K562 (cell line): ENCODE data around the gene PTP4A2. TPM values are rescaled to one million over a fixed set of nuclear protein-coding genes. Genes with fewer than 3 reads are reported as not detected.

Experiments
- CHD1 ChIP-seq: fragments of 200-600 bp; sonication (generic); IDR thresholded peaks from one replicate; pipeline ENCODE4 v1.6.1; 2012; ENCODE audit warnings: mild to moderate bottlenecking, moderate library complexity, low read length, inconsistent platforms
- LARP7 ChIP-seq: fragments of 450-650 bp; IDR thresholded peaks from 2 replicates; pipeline ENCODE4 v1.6.1; 2016
- NR4A1 ChIP-seq, 2 experiments: fragments of 250-450 bp in 1 of 2; fragments of 450-650 bp in 1 of 2; sonication (Bioruptor Pico) in 1 of 2; IDR thresholded peaks; 2 replicates each; pipeline versions ENCODE4 v1.4.0 to v1.6.1; 2016 to 2020; ENCODE audit warnings: mild to moderate bottlenecking in 2 of 2, missing compliant biosample characterization in 1 of 2, missing genetic modification characterization in 1 of 2, moderate library complexity in 1 of 2
- POLR2B ChIP-seq: fragments of 450-650 bp; IDR thresholded peaks from 2 replicates; pipeline ENCODE4 v1.6.1; 2018; ENCODE audit warnings: low read depth; ENCODE audit not compliant: partially characterized antibody
- PTRF ChIP-seq: fragments of 450-650 bp; IDR thresholded peaks from 2 replicates; pipeline ENCODE4 v1.6.1; 2016; ENCODE audit warnings: mild to moderate bottlenecking, missing genetic modification characterization, missing compliant biosample characterization
- SAP30 ChIP-seq: fragments of 200-600 bp; sonication (generic); IDR thresholded peaks from 2 replicates; pipeline ENCODE4 v1.6.1; 2012; ENCODE audit warnings: borderline replicate concordance, low read depth, mild to moderate bottlenecking, moderate library complexity, low read length, control low read depth, inconsistent platforms; ENCODE audit not compliant: insufficient read depth, poor library complexity, severe bottlenecking
- SIN3B ChIP-seq: fragments of 450-650 bp; IDR thresholded peaks from 2 replicates; pipeline ENCODE4 v1.6.1; 2017; ENCODE audit warnings: low read depth, mild to moderate bottlenecking, moderate library complexity
- SMAD4 ChIP-seq: fragments of 250-450 bp; sonication (Bioruptor Pico); conservative IDR thresholded peaks from 2 replicates; pipeline ENCODE4 v1.8.0; 2021; ENCODE audit warnings: inconsistent platforms, mild to moderate bottlenecking, moderate library complexity
- SRSF9 ChIP-seq: fragments of 200-400 bp; formaldehyde crosslinking; IDR thresholded peaks from 2 replicates; pipeline ENCODE4 v1.6.1; 2017; ENCODE audit warnings: low read depth, low read length, borderline replicate concordance
- ZNF316 ChIP-seq: fragments of 450-650 bp; IDR thresholded peaks from 2 replicates; pipeline ENCODE4 v1.6.1; 2016
- polyA plus RNA-seq, 8 experiments: library from polyadenylated mRNA; depleted of rRNA in 4 of 8; stranded (reverse) in 5 of 8; unstranded in 3 of 8; fragments of >200 nt; fragmentation: Nextera tagmentation in 2 of 8; fragmentation: Illumina TruSeq in 1 of 8; extraction: Ambion mirVana in 2 of 8; extraction: Trizol in 1 of 8; gene quantifications; 2 replicates each; pipeline versions ENCODE4 v1.2.1 to v1.2.3, GENCODE V29; 2011 to 2014; ENCODE audit warnings: inconsistent platforms in 1 of 8, missing spikeins in 1 of 8
- total RNA-seq, 7 experiments: library from RNA; depleted of rRNA in 6 of 7; stranded (reverse); fragments of >200 nt in 6 of 7; fragmentation: Illumina TruSeq in 2 of 7; extraction: Trizol in 2 of 7; gene quantifications; 2 replicates each; pipeline versions ENCODE4 v1.2.1 to v1.2.3, GENCODE V29; 2011 to 2021; ENCODE audit warnings: low replicate concordance in 1 of 7
- TF ChIP-seq, protein P1 (sequence below): sonication (generic); formaldehyde crosslinking; IDR thresholded peaks from 2 replicates; pipeline ENCODE4 v1.8.0; 2022; ENCODE audit warnings: mild to moderate bottlenecking, missing genetic modification reagents
- TF ChIP-seq, protein P2 (sequence below): fragments of 250-450 bp; sonication (Bioruptor Pico); IDR thresholded peaks from 2 replicates; pipeline ENCODE4 v1.8.0; 2022; ENCODE audit warnings: moderate library complexity, mild to moderate bottlenecking, inconsistent platforms
- TF ChIP-seq, protein P3 (sequence below): fragments of 450-650 bp; formaldehyde crosslinking; IDR thresholded peaks from 2 replicates; pipeline ENCODE4 v1.4.0; 2020; ENCODE audit warnings: mild to moderate bottlenecking, moderate library complexity
- TF ChIP-seq, protein P4 (sequence below): fragments of 250-450 bp; sonication (Bioruptor Pico); IDR thresholded peaks from 2 replicates; pipeline ENCODE4 v1.5.0; 2022; ENCODE audit warnings: mild to moderate bottlenecking
- TF ChIP-seq, protein P5 (sequence below): fragments of 450-650 bp; IDR thresholded peaks from 2 replicates; pipeline ENCODE4 v1.7.0; 2016; ENCODE audit warnings: borderline replicate concordance
- TF ChIP-seq, protein P6 (sequence below): fragments of 250-450 bp; sonication (Bioruptor Pico); IDR thresholded peaks from 2 replicates; pipeline ENCODE4 v1.4.0; 2020; ENCODE audit warnings: borderline replicate concordance

PTP4A2 gene
- total and polyA plus RNA-seq, 9 of the 15 experiments (the other 6 are each of a cell fraction or from before 2014, with no cell fraction given): 197 to 870 (median 480) TPM

DNA sequence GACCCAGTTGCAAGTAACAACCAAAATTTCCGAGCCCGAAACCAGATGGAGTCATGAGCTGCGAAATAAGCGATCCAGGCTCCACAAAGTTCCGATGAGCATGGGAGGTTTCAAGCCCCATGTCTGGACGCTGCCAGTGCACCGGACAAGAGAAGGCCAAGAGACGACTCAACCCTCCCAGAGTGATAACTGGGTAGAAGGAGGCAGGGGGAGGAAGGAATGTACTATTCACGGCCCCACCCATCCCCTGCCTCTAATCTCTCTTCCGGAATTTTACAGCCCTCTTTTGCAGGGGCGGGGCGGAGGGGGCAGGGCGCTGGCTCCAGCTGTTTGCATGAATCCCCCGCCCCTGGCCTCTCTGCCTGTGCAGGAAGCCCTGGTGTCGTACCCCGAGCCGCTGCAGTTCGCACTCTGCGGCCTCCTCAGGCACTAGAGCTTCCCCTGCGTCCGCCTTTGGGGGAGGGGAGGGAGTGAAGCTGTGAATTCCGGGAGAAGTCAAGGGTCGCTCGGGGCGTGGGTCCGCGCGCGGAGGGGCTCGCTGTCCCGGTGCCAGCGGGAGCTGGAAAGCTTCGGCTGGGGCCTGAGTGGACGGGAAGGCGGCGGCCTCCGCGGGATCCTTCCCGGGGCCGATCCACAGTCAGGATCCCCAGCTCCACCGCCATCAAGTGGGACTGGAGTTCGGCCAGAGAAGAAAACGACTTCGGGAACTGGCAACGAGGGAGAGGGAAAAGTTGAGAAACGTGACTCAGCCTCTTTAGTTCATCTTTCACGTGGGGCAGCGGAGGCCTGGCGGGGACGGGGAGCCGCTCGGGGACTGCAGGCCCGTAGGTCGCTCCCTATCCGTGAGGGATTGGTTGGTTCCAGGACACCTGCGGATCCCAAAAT is 6.3 kb upstream of the PTP4A2 start (continued):
- TF ChIP-seq CHD1 (peak; percentile 58), ZNF316 (peak; percentile 76), SIN3B (no peak; the same call in 1 of the 2 replicates), SAP30 (peak; percentile 42), SRSF9 (no peak), NR4A1 (CRISPR knock-in tag; IDR thresholded peaks at IDR 0.05) (peak; percentile 88), NR4A1 (tag; IDR thresholded peaks at IDR 0.05) (peak; percentile 78; the same call in 1 of the 2 replicates), LARP7 (peak; percentile 72; the same call in 1 of the 2 replicates), PTRF (no peak), SMAD4 (CRISPR knock-in tag) (peak; percentile 84; the same call in 1 of the 2 replicates), POLR2B (peak; percentile 94)
- TF ChIP-seq, protein P1, sequence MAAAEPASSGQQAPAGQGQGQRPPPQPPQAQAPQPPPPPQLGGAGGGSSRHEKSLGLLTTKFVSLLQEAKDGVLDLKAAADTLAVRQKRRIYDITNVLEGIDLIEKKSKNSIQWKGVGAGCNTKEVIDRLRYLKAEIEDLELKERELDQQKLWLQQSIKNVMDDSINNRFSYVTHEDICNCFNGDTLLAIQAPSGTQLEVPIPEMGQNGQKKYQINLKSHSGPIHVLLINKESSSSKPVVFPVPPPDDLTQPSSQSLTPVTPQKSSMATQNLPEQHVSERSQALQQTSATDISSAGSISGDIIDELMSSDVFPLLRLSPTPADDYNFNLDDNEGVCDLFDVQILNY (CRISPR knock-in tag): no peak
- TF ChIP-seq, protein P2, sequence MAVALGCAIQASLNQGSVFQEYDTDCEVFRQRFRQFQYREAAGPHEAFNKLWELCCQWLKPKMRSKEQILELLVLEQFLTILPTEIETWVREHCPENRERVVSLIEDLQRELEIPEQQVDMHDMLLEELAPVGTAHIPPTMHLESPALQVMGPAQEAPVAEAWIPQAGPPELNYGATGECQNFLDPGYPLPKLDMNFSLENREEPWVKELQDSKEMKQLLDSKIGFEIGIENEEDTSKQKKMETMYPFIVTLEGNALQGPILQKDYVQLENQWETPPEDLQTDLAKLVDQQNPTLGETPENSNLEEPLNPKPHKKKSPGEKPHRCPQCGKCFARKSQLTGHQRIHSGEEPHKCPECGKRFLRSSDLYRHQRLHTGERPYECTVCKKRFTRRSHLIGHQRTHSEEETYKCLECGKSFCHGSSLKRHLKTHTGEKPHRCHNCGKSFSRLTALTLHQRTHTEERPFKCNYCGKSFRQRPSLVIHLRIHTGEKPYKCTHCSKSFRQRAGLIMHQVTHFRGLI (CRISPR knock-in tag): peak; percentile 71; the same call in 1 of the 2 replicates
- TF ChIP-seq, protein P3, sequence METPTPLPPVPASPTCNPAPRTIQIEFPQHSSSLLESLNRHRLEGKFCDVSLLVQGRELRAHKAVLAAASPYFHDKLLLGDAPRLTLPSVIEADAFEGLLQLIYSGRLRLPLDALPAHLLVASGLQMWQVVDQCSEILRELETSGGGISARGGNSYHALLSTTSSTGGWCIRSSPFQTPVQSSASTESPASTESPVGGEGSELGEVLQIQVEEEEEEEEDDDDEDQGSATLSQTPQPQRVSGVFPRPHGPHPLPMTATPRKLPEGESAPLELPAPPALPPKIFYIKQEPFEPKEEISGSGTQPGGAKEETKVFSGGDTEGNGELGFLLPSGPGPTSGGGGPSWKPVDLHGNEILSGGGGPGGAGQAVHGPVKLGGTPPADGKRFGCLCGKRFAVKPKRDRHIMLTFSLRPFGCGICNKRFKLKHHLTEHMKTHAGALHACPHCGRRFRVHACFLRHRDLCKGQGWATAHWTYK: peak; percentile 93
- TF ChIP-seq, protein P4, sequence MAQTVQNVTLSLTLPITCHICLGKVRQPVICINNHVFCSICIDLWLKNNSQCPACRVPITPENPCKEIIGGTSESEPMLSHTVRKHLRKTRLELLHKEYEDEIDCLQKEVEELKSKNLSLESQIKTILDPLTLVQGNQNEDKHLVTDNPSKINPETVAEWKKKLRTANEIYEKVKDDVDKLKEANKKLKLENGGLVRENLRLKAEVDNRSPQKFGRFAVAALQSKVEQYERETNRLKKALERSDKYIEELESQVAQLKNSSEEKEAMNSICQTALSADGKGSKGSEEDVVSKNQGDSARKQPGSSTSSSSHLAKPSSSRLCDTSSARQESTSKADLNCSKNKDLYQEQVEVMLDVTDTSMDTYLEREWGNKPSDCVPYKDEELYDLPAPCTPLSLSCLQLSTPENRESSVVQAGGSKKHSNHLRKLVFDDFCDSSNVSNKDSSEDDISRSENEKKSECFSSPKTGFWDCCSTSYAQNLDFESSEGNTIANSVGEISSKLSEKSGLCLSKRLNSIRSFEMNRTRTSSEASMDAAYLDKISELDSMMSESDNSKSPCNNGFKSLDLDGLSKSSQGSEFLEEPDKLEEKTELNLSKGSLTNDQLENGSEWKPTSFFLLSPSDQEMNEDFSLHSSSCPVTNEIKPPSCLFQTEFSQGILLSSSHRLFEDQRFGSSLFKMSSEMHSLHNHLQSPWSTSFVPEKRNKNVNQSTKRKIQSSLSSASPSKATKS (CRISPR knock-in tag): no peak
- TF ChIP-seq, protein P5, sequence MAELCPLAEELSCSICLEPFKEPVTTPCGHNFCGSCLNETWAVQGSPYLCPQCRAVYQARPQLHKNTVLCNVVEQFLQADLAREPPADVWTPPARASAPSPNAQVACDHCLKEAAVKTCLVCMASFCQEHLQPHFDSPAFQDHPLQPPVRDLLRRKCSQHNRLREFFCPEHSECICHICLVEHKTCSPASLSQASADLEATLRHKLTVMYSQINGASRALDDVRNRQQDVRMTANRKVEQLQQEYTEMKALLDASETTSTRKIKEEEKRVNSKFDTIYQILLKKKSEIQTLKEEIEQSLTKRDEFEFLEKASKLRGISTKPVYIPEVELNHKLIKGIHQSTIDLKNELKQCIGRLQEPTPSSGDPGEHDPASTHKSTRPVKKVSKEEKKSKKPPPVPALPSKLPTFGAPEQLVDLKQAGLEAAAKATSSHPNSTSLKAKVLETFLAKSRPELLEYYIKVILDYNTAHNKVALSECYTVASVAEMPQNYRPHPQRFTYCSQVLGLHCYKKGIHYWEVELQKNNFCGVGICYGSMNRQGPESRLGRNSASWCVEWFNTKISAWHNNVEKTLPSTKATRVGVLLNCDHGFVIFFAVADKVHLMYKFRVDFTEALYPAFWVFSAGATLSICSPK: no peak
- TF ChIP-seq, protein P6, sequence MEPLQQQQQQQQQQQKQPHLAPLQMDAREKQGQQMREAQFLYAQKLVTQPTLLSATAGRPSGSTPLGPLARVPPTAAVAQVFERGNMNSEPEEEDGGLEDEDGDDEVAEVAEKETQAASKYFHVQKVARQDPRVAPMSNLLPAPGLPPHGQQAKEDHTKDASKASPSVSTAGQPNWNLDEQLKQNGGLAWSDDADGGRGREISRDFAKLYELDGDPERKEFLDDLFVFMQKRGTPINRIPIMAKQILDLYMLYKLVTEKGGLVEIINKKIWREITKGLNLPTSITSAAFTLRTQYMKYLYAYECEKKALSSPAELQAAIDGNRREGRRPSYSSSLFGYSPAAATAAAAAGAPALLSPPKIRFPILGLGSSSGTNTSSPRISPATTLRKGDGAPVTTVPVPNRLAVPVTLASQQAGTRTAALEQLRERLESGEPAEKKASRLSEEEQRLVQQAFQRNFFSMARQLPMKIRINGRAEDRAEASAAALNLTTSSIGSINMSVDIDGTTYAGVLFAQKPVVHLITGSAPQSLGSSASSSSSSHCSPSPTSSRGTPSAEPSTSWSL: peak; percentile 92; the same call in 1 of the 2 replicates
